ENCODE data around the gene DYNLT5. TPM values are rescaled to one million over a fixed set of nuclear protein-coding genes. Genes with fewer than 3 reads are reported as not detected.

Gene DYNLT5
- total RNA-seq, 1 experiment from 2014 or later, result 0.83 TPM

DNA sequence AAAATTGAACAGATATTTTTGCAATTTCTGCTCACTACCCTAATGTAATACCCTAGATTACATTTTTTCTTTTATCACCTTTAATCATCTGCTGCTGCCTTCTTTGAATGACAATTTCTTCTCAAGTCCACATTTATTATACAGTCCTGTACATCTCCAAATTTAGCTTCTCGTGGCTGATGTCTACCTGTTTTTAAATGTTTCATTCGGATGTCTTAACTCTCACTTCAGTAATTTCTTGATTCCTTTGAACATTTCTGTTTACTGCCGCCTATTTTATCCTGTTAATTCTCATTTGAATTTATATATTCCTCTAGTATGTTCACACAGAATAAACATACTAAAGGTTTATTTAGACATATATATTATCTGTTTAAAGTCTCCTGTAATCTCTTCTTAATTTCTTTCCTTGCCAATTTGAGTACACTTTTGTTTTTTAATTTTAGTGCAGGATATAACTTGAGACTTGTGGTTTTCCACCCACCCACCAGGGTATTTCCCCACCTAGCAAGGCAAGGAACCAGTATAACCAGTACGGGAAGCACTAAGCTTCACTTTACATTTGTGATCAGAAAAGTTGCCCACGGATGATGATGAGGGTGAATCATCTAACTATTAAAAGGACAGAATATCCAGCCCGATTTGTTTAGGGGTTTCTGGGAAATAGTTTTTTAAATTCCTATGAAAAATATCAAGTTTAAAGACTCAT lies 36.1 kb downstream of the DYNLT5 start:
- no peak overlapping the region for H4K91ac ChIP-seq (ENCODE audit: insufficient read length, low read depth, low read length)

More for the DNA sequence above, 36.1 kb downstream of the DYNLT5 start:
- H3K4me3 Mint-ChIP-seq, result no peak overlapping the region
- Histone ChIP-seq H3K79me1 (ENCODE audit: insufficient read depth, low read depth, low read length, poor library complexity, severe bottlenecking) (no peaks in the 10 kb centered on the region), H3K4me1 (ENCODE audit: insufficient read depth, low read length) (no peaks in the 10 kb centered on the region), H2BK20ac (ENCODE audit: low read depth, low read length, poor library complexity, severe bottlenecking) (no peak overlapping the region), H4K8ac (replicated peaks; ENCODE audit: insufficient read length, low read depth, low read length) (no peak overlapping the region), H3K18ac (ENCODE audit: insufficient read length, low read depth, low read length) (no peak overlapping the region), H2BK15ac (ENCODE audit: low read depth, low read length) (no peak overlapping the region), H2AK5ac (ENCODE audit: insufficient read length, low read length) (no peak overlapping the region), H2BK5ac (ENCODE audit: insufficient read length, low read length) (no peak overlapping the region), H3K9me3 (ENCODE audit: control insufficient read depth, low read depth, low read length) (no peaks in the 10 kb centered on the region), H4K5ac (ENCODE audit: insufficient read length, low read depth, low read length) (no peak overlapping the region), H3K23ac (ENCODE audit: insufficient read length, low read depth, low read length) (no peak overlapping the region), H3K14ac (ENCODE audit: insufficient read depth, low read length) (no peak overlapping the region), H3K27me3 (ENCODE audit: insufficient read depth, low read length) (no peaks in the 10 kb centered on the region), H3K4ac (ENCODE audit: low read depth, low read length) (no peak overlapping the region), H3K4me2 (ENCODE audit: insufficient read depth, insufficient read length, low read length) (no peak overlapping the region), H2BK120ac (ENCODE audit: low read depth, low read length, poor library complexity, severe bottlenecking) (no peak overlapping the region), H3K23me2 (ENCODE audit: insufficient read length, low read depth, low read length, poor library complexity, severe bottlenecking) (no peaks in the 10 kb centered on the region), H4K20me1 (ENCODE audit: control insufficient read depth, insufficient read depth, insufficient read length) (no peaks in the 10 kb centered on the region), H3K9ac (ENCODE audit: extremely low read depth, insufficient read length, low read length) (peak overlapping the region; percentile 23), H3T11ph (ENCODE audit: low read length) (no peak overlapping the region), H3K79me2 (ENCODE audit: insufficient read depth, low read length) (no peaks in the 10 kb centered on the region), H3K27ac (ENCODE audit: insufficient read length, low read depth, low read length) (no peak overlapping the region), H3K56ac (ENCODE audit: insufficient read length, low read depth, low read length) (no peak overlapping the region), H2BK12ac (ENCODE audit: insufficient read length, low read depth, low read length) (no peak overlapping the region), H2AFZ (ENCODE audit: low read length) (no peak overlapping the region)
- no peak for DNase-seq
- H3K9me3 Mint-ChIP-seq, result no peaks in the 10 kb centered on the region; a peak in 1 of 5 replicates
- H3K4me1 Mint-ChIP-seq, result peaks cover 0 to 6% of the 10 kb centered on the region in 2 experiments; a peak in 3 of 4 replicates
- H3K27ac Mint-ChIP-seq, result no peak overlapping the region; a peak in 1 of 7 replicates
- no CpG with 5 or more reads among the region's 6 CpGs for WGBS (ENCODE audit: extremely low coverage, insufficient read length, low lambda C conversion rate)
- H3K27me3 Mint-ChIP-seq (ENCODE audit: low read depth), result no peaks in the 10 kb centered on the region
- TF ChIP-seq, protein P1, sequence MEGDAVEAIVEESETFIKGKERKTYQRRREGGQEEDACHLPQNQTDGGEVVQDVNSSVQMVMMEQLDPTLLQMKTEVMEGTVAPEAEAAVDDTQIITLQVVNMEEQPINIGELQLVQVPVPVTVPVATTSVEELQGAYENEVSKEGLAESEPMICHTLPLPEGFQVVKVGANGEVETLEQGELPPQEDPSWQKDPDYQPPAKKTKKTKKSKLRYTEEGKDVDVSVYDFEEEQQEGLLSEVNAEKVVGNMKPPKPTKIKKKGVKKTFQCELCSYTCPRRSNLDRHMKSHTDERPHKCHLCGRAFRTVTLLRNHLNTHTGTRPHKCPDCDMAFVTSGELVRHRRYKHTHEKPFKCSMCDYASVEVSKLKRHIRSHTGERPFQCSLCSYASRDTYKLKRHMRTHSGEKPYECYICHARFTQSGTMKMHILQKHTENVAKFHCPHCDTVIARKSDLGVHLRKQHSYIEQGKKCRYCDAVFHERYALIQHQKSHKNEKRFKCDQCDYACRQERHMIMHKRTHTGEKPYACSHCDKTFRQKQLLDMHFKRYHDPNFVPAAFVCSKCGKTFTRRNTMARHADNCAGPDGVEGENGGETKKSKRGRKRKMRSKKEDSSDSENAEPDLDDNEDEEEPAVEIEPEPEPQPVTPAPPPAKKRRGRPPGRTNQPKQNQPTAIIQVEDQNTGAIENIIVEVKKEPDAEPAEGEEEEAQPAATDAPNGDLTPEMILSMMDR (conservative IDR thresholded peaks at IDR 0.05), result no peak
- H3K36me3 Mint-ChIP-seq (ENCODE audit: insufficient read depth in 1 of 3, low read depth in 3 of 3), result no peaks in the 10 kb centered on the region
